K562 (cell line): ENCODE data around the gene CACNA2D4.

Experiments
- BACH1 ChIP-seq: fragments of 200-800 bp; sonication (Bioruptor generic); IDR thresholded peaks from 2 replicates; pipeline ENCODE4 v1.6.1; 2016; ENCODE audit warnings: missing genetic modification characterization, missing compliant biosample characterization
- CBFB ChIP-seq: sonication (generic); formaldehyde crosslinking; IDR thresholded peaks from 2 replicates; pipeline ENCODE4 v1.4.0; 2020; ENCODE audit warnings: mild to moderate bottlenecking, missing genetic modification reagents
- CEBPB ChIP-seq: fragments of 450-650 bp; IDR thresholded peaks from 2 replicates; pipeline ENCODE4 v1.6.1; 2016; ENCODE audit warnings: missing genetic modification characterization, missing compliant biosample characterization
- JUNB ChIP-seq: fragments of 450-650 bp; formaldehyde crosslinking; conservative IDR thresholded peaks from 2 replicates; pipeline ENCODE4 v1.4.0; 2020; ENCODE audit warnings: mild to moderate bottlenecking
- MAZ ChIP-seq, 2 experiments: fragments of 450-650 bp in 1 of 2; sonication (generic) in 1 of 2; formaldehyde crosslinking; IDR thresholded peaks in 1 of 2; conservative IDR thresholded peaks in 1 of 2; 2 replicates each; pipeline versions ENCODE4 v1.4.0 to v1.5.0; 2020; ENCODE audit warnings: mild to moderate bottlenecking in 1 of 2, missing genetic modification reagents in 1 of 2
- PCBP1 ChIP-seq: fragments of 200-400 bp; formaldehyde crosslinking; IDR thresholded peaks from 2 replicates; pipeline ENCODE4 v1.6.1; 2018; ENCODE audit warnings: mild to moderate bottlenecking, low read depth, low read length; ENCODE audit not compliant: poor library complexity, severe bottlenecking
- SIN3A ChIP-seq, 2 experiments: fragments of 150-350 bp in 1 of 2; IDR thresholded peaks; 2 replicates each; pipeline ENCODE4 v1.6.1; 2011 to 2016; ENCODE audit warnings: borderline replicate concordance in 2 of 2, low read depth in 2 of 2, low read length in 2 of 2, mild to moderate bottlenecking in 2 of 2, moderate library complexity in 2 of 2; ENCODE audit not compliant: control insufficient read depth in 1 of 2
- SP2 ChIP-seq: IDR thresholded peaks from 2 replicates; pipeline ENCODE4 v1.6.1; 2011; ENCODE audit warnings: mild to moderate bottlenecking, low read depth, low read length, moderate library complexity; ENCODE audit not compliant: poor library complexity, severe bottlenecking; ENCODE audit errors: extremely low read depth
- ZC3H11A ChIP-seq: IDR thresholded peaks from 2 replicates; pipeline ENCODE4 v1.6.1; 2012; ENCODE audit warnings: low read depth, low read length, improper control_type of control experiment
- TF ChIP-seq, protein P1 (sequence below), 3 experiments: IDR thresholded peaks in 2 of 3; conservative IDR thresholded peaks in 1 of 3; 2 replicates each; pipeline ENCODE4 v1.5.1; 2011 to 2012; ENCODE audit warnings: low read length in 3 of 3, mild to moderate bottlenecking in 3 of 3, control low read depth in 2 of 3, improper control_type of control experiment in 1 of 3, inconsistent platforms in 1 of 3, low read depth in 1 of 3, mixed read lengths in 1 of 3, moderate library complexity in 1 of 3; ENCODE audit not compliant: insufficient read depth in 2 of 3

DNA sequence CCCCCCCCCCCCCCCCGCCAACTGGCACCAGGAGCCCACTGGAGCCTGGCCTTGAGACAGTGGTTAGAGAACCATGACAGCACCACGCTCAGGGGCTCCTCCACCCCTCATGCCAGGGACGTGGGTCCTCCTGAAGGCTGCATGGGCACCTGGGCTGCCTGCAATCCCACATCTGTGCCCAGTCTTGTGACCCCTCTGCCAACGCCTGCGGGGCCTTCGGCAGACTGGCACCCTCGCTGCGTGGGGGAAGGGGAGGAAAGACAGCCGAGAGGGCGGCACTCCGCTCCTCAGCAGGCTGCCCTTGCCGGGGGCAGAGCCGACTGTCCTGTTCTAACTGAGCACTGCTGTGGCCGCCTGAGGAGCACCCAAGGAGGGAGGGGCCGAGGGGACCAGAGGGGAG lies 92.1 kb downstream of the CACNA2D4 start:
- TF ChIP-seq ZC3H11A (no peak), SIN3A (IDR thresholded peaks at IDR 0.05; ENCODE audit: borderline replicate concordance in 2 of 2, control insufficient read depth in 1 of 2, low read depth in 2 of 2, low read length in 2 of 2) (no peak), PCBP1 (no peak), MAZ (CRISPR knock-in tag; conservative IDR thresholded peaks at IDR 0.05 in 1 of 2, IDR thresholded peaks at IDR 0.05 in 1 of 2) (no peak), SP2 (no peak), CBFB (CRISPR knock-in tag) (no peak), CEBPB (tag) (no peak), BACH1 (no peak), JUNB (CRISPR knock-in tag) (no peak)
- TF ChIP-seq, protein P1, sequence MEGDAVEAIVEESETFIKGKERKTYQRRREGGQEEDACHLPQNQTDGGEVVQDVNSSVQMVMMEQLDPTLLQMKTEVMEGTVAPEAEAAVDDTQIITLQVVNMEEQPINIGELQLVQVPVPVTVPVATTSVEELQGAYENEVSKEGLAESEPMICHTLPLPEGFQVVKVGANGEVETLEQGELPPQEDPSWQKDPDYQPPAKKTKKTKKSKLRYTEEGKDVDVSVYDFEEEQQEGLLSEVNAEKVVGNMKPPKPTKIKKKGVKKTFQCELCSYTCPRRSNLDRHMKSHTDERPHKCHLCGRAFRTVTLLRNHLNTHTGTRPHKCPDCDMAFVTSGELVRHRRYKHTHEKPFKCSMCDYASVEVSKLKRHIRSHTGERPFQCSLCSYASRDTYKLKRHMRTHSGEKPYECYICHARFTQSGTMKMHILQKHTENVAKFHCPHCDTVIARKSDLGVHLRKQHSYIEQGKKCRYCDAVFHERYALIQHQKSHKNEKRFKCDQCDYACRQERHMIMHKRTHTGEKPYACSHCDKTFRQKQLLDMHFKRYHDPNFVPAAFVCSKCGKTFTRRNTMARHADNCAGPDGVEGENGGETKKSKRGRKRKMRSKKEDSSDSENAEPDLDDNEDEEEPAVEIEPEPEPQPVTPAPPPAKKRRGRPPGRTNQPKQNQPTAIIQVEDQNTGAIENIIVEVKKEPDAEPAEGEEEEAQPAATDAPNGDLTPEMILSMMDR (IDR thresholded peaks at IDR 0.05 in 2 of 3, conservative IDR thresholded peaks at IDR 0.05 in 1 of 3; ENCODE audit: insufficient read depth in 2 of 3, low read depth in 1 of 3, low read length in 3 of 3): no peak
